GM18873 (cell line): Measurements from ENCODE around the gene PPP2R5C.
A peak's percentile ranks its signal among the peaks of the same experiment; 100 is the strongest.

ENCODE experiments used
- ATAC-seq: cut with Tn5 transposase; IDR thresholded peaks from one replicate; pipeline ENCODE4 v1.9.1; 2021; ENCODE audit warnings: mild to moderate bottlenecking, moderate library complexity, moderate number of reproducible peaks; ENCODE audit not compliant: unreplicated experiment, low FRiP score

The PPP2R5C gene

DNA sequence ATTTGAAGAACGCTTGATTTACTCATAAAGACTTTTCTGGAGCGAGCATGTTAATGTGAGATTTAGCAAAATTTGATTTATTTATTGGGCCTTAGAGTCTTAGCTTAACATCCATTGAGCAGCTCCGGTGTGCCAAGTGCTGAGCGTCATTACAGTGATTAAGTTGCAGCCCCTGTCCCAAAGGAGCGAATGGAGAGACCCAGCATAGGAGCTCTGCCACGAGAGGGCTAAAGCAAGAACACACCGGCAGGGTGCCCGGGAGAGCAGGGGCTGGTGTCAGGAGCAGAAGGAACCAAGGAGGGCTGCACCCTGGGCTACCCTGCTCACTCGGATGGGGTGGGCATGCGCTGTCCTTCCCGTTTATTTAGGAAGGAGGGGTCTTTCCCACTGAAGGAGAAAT lies 50.6 kb downstream of the PPP2R5C start:
- ATAC-seq = no peak

GRCh38 chr14:101813171-101813759 lies 51.8 kb downstream of the PPP2R5C start:
- no peak for ATAC-seq

DNA sequence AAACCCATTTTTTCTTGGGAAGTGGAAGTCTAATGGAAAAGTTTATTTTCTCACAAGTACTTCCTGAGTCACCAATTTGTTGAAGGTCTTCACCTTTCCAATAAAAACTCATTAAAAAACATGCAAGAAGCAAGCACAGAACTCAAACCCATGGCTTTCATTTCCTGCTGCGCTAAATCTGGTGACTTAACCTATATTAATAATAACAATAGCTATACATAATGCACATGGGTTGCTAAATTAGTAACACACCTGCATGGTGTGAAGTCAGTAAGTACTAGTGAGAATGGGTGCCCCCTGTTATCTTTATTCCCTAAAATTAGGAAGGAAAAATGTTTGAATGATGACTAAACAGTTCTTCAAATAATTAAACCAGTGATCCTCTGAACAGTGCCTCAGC lies 52.3 kb downstream of the PPP2R5C start:
- ATAC-seq = no peak

DNA sequence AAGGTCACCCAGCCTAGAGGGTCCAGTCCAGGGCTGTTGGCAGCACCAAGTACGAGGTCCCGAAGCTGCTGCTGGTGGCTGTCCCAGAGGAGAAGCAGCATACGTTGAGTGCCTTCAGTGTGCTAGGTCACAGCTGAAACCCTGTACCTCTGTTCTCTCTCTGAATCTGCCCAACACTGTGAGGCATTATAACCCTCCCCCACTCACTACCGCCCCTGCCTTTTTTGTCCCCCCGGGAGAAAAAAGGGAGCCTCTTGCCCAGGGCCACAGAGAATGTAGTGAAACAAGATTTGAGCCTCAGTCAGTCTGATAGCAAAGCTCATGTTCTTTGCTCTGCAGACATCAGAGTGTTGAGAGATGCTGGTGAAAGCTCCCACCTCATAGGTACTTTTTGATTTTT lies 53.4 kb downstream of the PPP2R5C start:
- no peak for ATAC-seq

GRCh38 chr14:101815994-101816393 lies 54.5 kb downstream of the PPP2R5C start:
- ATAC-seq = no peak

- ATAC-seq = no peak
Observed at GRCh38 chr14:101817501-101818001, 56.0 kb downstream of the PPP2R5C start.

GRCh38 chr14:101819251-101819990 lies 57.9 kb downstream of the PPP2R5C start:
- no peak for ATAC-seq

GRCh38 chr14:101820283-101820798 lies 58.8 kb downstream of the PPP2R5C start:
- no peak for ATAC-seq

DNA sequence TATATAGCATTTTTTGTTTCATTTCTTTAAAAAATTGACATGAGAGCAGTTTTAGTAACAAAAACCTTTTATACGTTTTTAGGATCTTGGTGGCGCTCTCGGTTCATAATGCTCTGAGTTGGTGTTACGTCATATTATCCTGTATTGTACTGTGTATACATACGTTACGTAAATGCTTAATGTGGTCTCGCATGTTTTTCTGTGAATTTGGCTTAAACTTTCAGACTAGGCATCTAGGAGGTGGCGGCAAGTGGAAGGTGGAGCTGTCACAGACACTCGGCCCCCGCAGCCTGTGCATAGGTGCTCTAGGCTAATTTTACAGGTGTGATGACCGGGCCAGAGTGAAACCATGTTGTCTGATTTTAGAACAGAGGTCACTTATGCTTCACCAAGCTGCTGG lies 60.0 kb downstream of the PPP2R5C start:
- ATAC-seq = no peak

GRCh38 chr14:101823066-101823465 lies 61.6 kb downstream of the PPP2R5C start:
- no peak for ATAC-seq

DNA sequence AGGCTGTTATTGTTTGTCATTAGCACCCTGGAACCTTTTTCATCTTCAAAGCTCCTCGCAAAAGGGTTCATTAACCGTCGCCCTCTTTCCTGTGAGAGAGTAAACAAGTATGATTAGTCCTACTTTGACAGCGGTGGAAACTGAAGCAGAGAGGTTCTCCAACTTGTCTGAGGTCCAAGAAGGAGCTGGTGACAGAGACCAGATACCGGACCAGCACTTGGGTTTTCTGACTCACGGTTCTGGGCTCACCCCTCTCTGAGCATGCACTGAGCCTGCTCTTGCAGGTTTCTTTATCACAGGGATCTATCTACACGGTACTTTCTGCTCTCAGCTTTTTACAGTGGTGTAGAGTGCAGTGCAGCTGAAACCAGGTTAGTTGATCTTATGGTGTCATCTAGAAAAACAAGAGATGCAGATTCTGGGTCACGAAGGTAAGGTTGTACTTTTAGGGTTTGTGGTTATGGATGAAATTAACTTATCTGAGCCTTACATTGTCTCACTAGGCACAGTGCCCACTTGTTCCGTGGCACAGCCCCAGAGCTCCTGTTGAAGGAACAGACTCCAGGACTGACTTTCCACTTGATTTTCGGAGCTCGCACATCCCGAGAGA lies 62.1 kb downstream of the PPP2R5C start:
- ATAC-seq = no peak

DNA sequence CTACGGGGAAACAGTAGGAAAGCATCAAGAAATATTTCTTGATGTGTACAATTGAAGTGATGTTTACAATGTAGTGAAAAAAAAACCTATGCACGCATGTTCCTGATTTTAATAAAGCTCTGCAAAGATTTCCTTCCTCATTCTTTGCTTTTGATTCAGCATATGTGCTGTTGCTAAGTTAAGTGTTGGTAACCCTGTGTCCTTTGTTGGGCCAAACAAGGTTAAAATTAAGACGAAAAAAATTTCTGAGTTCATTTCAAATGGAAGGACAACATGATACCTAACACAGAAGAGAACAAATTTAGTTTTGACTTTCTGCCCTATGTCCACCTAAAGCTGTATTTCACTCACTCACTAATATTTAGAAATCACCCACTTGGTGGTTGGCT lies 62.8 kb downstream of the PPP2R5C start:
- ATAC-seq = peak; percentile 3

DNA sequence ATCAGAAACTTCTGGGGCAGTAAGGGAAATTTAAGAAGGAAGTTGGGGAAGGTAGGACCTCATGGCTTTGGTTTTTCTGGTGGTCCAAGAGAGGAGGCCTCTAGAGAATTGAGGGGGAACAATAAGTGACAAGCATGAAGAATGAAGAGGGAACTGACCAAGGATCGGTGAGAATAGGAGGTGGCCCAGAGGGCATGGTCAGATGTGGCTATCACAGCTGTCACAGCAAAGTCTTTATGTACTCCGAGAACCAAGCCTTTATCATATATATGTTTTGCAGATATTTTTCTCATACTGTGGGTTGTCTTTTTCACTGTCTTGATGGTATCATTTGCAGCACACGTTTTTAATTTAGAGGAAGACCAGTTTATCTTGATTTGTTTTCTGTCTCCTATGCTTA lies 64.3 kb downstream of the PPP2R5C start:
- no peak for ATAC-seq

DNA sequence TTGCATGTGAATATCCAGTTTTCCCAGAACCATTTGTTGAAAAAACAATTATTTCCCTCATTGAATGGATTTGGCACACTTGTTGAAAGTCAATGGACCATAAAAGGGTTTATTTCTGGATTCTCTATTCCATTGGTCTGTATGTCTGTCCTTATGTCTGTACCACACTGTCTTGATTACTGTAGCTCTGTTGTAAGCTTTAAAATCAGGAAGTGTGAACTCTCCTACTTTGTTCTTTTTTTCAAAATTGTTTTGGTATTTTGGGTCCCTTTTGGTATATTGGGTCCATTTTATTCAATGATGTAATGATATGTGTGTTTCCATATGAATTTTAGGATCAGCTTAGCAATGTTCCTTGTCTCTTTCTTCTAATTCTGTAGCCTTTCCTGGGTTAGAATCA lies 64.8 kb downstream of the PPP2R5C start:
- no peak for ATAC-seq

GRCh38 chr14:101827286-101827685 lies 65.8 kb downstream of the PPP2R5C start:
- no peak for ATAC-seq

- no peak for ATAC-seq
Observed at GRCh38 chr14:101828046-101828445, 66.5 kb downstream of the PPP2R5C start.

- no peak for ATAC-seq
Observed at GRCh38 chr14:101830271-101830670, 68.8 kb downstream of the PPP2R5C start.

DNA sequence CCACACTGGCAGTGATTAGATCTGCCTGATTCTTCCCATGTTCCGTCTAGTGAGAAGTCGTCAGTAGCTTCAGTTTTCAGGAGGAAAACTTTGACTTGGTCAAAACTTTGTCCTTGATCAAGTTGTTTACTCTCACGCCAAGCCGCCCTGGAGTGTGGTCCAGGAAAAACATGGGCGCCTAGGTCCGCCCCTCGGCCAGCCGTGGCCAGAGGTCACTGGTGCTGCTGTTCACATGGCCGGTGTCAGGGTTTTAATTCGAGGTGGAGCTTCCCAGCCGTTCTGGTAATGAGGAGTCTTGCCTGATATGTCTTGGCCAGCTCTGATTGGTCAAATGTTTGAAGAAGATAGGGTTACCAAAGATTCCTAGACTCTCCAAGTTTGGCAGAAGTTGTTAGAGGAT lies 71.5 kb downstream of the PPP2R5C start:
- ATAC-seq = no peak

DNA sequence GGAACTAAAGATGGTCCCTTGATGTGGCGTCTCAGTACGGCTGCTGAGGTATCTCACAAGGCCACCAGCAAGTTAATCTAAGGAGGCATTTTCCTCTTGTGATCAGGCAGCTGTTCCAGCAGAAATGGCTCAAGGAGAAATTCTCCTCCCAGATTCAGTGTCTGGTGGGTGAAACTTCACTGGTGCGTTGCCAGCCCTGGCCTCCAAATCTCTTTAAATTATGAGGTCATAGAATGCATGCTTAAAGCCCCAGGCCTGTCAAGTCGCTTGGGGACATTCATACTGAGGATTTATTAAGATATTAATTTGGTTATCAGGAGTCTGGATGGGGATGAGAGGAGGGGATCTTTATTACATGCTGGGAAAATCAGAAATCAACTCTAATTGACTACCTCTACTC lies 72.9 kb downstream of the PPP2R5C start:
- ATAC-seq = no peak

- no peak for ATAC-seq
Observed at GRCh38 chr14:101834800-101835547, 73.5 kb downstream of the PPP2R5C start.

GRCh38 chr14:101835566-101835965 lies 74.1 kb downstream of the PPP2R5C start:
- ATAC-seq = no peak
